GM21360 (cell line): Measurements from ENCODE around the gene CARM1.
"Not testable (repeated sequence)": the region's sequence is repeated elsewhere in the genome, so short reads cannot be mapped to it uniquely, and the experiment has no call there.

Source experiments
- ATAC-seq: cut with Tn5 transposase; IDR thresholded peaks from one replicate; pipeline ENCODE4 v1.9.1; 2021; ENCODE audit warnings: mild to moderate bottlenecking, moderate library complexity; ENCODE audit not compliant: unreplicated experiment

CARM1 gene

DNA sequence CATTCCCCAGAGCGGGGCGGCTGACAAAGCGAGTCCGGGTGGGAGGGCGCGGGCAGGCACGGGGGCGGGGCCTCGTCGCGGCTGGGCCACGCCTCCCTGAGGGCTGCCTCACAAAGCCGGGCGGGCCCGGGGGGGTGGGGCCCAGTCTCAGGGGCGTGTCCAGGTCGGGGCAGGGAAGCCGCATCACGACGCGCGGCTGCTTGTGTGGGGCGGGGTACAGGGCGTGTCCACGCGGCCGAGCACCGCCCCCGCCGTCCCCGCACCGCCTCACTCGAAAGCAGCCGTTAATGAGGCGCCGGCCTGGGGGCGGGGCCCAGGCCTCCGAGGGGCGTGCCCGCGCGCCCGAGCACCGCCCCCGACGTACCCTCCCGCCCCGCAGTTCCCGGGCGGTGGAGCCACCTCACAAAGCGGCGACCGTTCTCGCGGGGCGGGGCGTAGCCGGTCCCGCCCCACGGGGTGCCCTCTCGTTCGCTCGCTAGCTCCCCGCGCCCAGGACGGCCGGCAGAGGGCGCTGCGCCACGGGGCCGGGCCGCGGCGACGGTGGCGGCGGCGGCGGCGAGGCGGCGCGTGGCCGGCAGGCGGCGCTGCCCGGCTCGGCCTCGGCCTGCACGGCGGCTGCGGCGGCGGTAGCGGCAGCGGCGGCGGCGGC lies at the start of gene CARM1:
Gene CARM1 (plus strand): TSS at position 599 of the 649 bp plus-strand sequence. CDS start 150 bp downstream, outside the sequence.
- peak; percentile 68 for ATAC-seq

DNA sequence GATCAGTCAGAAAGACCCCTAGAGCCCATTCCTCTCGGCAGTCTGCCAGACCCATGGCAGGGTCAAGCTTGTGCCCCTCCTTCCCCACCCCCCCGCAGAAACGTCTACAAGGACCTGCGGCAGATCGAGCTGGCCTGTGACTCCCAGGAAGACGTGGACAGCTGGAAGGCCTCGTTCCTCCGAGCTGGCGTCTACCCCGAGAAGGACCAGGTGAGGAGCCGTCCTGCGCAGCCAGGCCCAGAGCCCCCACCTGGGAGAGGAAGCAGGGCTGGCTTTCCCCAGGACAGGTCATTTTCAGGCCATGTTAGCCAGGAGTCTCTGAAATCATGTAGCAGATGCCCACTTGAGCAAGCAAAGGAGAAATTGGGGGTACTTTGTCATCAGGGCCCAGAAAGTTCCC lies 47.7 kb upstream of the CARM1 start:
- no peak for ATAC-seq

DNA sequence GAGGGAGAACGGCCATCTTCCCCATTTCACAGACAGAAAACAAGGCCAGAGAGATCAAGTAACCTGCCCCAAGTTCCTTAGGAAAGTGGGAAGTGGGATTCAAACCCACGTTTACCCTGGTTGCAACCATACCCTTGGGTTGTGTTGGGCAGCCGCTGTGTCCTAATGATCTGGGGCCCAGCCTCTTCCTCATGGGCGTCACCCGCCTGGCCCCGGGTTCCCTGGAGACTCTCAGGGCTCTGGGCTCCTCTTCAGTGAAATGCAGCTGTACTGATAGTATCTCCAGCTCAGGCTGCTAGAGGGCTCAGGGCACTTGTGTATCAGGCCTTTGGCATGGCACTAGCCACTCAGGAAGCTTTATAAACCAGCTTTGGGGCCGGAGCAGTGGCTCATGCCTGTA lies 45.1 kb upstream of the CARM1 start:
- ATAC-seq, result no peak

DNA sequence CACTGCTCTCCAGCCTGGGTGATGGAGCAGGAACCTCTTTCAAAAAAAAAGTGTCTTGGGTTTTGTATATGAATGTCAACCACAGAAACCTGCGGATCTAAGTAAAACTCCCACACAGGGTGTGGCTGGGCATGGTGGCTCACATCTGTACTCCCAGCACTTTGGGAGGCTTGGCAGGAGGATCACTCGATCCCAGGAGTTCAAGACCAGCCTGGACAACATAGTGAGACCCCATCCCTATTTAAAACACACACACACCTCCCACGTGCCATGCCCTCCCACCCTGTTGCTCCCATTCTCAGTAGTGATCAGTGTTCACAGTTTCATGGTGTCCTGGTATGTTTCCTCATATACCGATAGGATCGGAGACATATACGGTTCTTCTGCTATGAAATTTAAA lies 44.5 kb upstream of the CARM1 start:
- ATAC-seq, result no peak

- no peak for ATAC-seq
Observed at GRCh38 chr19:10828981-10829821, 42.2 kb upstream of the CARM1 start.

DNA sequence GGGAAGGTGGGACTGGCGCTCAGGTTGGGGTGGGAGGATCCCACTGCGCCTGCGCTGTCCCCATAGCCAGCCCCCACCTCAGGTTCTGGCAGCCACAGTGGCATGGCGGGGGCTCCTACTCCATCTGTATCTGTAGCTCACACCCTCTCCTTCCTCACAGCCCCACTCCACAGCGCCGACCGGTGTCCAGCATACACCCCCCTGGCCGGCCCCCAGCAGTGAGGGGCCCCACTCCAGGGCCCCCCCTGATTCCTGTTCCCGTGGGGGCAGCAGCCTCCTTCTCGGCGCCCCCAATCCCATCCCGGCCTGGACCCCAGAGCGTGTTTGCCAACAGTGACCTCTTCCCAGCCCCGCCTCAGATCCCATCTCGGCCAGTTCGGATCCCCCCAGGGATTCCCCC lies 41.4 kb upstream of the CARM1 start:
- ATAC-seq, result no peak

- ATAC-seq, result no peak
Observed at GRCh38 chr19:10830370-10830769, 41.0 kb upstream of the CARM1 start.

GRCh38 chr19:10830931-10831779 lies 40.2 kb upstream of the CARM1 start:
- no peak for ATAC-seq

- ATAC-seq, result no peak
Observed at GRCh38 chr19:10831987-10832938, 39.1 kb upstream of the CARM1 start.

DNA sequence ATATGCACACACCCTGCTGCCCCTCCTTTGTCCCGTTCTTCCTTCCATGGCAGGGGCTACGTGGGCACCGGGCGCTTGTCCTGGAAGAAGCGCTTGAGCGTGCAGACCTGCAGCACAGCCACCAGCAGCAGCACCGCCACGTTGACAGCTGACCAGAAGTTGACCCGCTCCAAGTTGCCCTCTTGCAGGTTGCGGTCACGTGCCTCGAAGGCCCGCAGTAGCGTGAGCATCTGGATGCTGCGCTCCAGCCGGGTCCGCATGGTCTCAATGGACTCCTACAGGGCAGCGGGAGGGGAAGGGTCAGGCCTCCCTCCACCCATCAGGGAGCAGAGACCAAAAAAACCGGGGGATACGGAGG lies 38.4 kb upstream of the CARM1 start:
- ATAC-seq, result no peak

- no peak for ATAC-seq
Observed at GRCh38 chr19:10835089-10835753, 36.1 kb upstream of the CARM1 start.

GRCh38 chr19:10835754-10836478 lies 35.4 kb upstream of the CARM1 start, which contains the start of gene TMED1:
TMED1 (minus strand) TSS chr19:10836212; CDS start chr19:10836191, 21 bp downstream.
- peak; percentile 76 for ATAC-seq

DNA sequence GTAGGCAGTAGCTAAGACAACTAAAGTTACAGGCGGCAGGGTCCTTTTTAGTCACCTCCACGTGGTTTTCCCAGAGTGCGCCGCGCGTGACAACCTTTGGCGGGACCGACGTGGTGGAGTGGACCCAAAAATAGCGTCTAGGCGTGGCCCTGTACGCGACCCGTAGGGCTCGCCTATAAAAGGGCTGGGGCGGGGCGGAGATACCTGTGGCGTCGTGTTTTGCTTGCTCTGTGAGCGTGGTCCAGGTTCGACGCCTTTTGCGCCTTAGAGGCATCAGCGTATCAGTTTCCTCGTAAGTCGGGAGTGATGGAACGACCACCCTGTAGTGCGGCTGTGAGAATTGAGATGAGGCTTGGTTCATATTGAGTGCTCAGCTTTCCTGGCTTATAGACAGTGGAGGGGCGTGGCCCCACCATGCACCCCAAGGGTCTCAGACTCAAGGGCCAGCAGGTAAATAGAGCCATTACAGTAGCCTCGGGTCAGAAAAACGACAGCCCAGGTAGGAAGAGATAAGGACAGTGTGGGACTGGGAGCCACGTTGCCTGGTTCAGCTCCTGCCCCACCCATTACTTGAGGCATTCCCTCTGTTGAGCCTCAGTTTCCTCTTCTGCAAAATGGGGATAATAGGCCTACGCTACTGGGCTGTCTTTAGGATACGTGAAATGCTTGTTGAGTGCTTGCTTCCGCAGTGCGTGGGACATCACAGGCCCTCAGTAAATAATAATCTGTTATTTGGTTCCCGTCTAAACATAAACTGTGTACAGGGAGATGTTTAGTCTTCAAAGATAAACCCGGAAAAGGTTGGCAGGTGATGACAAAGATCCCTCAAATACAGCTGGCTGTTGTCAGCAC lies 34.6 kb upstream of the CARM1 start:
- no peak for ATAC-seq

DNA sequence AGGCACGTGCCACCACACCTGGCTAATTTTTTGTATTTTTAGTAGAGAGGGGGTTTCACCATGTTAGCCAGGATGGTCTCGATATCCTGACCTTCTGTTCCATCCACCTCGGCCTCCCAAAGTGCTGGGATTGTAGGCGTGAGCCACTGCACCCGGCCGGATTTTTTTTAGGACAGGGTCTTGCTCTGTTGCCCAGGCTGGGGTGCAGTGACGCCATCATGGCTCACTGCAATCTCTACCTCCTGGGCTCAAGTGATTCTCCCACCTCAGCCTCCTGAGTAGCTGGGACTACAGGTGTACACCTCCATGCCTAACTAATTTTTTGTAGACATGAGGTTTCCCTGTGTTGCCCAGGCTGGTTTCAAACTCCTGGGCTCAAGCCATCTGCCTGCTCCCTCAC lies 33.7 kb upstream of the CARM1 start:
- ATAC-seq, result not testable (repeated sequence)

DNA sequence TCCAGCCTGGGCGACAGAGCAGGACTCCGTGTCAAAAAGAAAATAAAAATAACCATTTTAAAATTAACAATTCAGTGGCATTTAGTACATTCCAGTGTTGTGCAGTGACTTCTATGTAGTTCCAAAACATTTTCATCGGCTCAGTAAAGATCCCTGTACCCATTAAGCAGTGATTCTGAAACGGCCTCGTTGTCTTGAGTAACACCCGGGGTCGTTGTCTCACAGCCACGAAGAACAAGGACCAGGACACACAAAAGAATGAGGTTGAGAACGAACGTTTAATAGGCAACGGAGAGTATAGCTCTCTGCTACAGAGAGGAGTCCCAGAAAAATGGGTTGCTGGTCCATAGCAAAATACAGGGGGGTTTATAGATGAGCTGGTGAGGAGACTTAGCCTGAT lies 33.0 kb upstream of the CARM1 start:
- ATAC-seq, result no peak

GRCh38 chr19:10839114-10840050 lies 32.0 kb upstream of the CARM1 start:
- no peak for ATAC-seq

DNA sequence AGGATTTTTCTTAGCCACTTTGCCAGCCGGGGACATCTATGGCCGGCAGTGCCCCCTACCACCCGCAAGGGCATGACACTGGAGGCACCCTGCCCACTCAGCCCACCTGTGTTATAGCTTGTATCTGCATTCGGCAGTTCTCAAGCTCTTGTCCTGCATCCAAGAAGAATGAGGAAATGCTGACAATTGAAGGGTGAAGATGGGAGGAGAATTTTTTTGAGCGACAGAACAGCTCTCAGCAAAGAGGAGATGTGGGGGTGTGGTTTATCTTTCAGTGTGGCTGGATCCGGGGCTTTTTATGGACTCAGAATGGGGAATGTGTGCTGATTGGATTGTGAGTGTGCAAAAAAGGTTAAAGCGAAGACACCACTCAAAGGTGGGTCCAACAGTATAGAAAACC lies 28.6 kb upstream of the CARM1 start:
- ATAC-seq, result no peak
